HepG2 (cell line): ENCODE measurements around the gene SLC15A1. TPM values are rescaled to one million over a fixed set of nuclear protein-coding genes. Genes with fewer than 3 reads are reported as not detected.

Experiments used
- ATAC-seq: fragments of 200-7000 bp; cut with Tn5 transposase; 3 replicates; pipeline ENCODE4 v1.9.1; 2020; ENCODE audit warnings: mild to moderate bottlenecking, moderate library complexity
- BruUV-seq: library from RNA; stranded (reverse); fragments of 400-500 nt; replicated peaks from 2 replicates; lab custom pipeline; 2021; lab: Mats Ljungman, UMichigan
- CTCF ChIA-PET: fragments of 300-600 bp; formaldehyde crosslinking; extraction: SDS; loops from one replicate; lab custom pipeline; 2021; ENCODE audit warnings: low total read pairs, inconsistent platforms, low intra/inter-chr PET ratio; lab: Yijun Ruan, JAX
- POLR2A ChIA-PET: fragments of 350-600 bp; sonication (Branson Sonifier 250); formaldehyde crosslinking; loops from one replicate; lab custom pipeline; 2020; ENCODE audit warnings: antibody characterized with exemption, inconsistent platforms; lab: Yijun Ruan, JAX
- DNase-seq: peaks from one replicate; pipeline ENCODE4 v3.0.0-alpha.2; 2015; ENCODE audit warnings: low spot score
- FAIRE-seq: peaks from 3 replicates; lab custom pipeline; 2011; peaks lifted over from hg19 to GRCh38; lab: Jason Lieb, UNC
- H2AFZ ChIP-seq: one replicate; pipeline ENCODE4 v1.6.1; 2011; ENCODE audit warnings: low read length, inconsistent platforms
- H3K27ac ChIP-seq: fragments of 300-600 bp; 3 replicates; pipeline ENCODE4 v1.8.0; 2011; ENCODE audit warnings: mixed run types, mild to moderate bottlenecking, mixed read lengths, low read length, inconsistent platforms; ENCODE audit not compliant: insufficient read depth; ENCODE audit errors: extremely low read length
- H3K27me3 ChIP-seq, 2 experiments: fragments of 200-600 bp in 1 of 2; 2 replicates in 1 of 2; 3 replicates in 1 of 2; pipeline versions ENCODE4 v1.6.0 to v1.8.0; 2011; ENCODE audit warnings: low read length in 2 of 2, mild to moderate bottlenecking in 2 of 2, moderate library complexity in 2 of 2, inconsistent platforms in 1 of 2; ENCODE audit not compliant: insufficient read depth in 2 of 2, control insufficient read depth in 1 of 2
- H3K36me3 ChIP-seq, 2 experiments: fragments of 200-600 bp in 1 of 2; replicated peaks in 1 of 2; 2 replicates in 1 of 2; 3 replicates in 1 of 2; pipeline versions ENCODE4 v1.5.1 to v1.8.0; 2011; ENCODE audit warnings: low read length in 2 of 2, inconsistent platforms in 1 of 2; ENCODE audit not compliant: insufficient read depth in 2 of 2, control insufficient read depth in 1 of 2
- H3K4me1 ChIP-seq: 2 replicates; pipeline ENCODE4 v1.5.1; 2012; ENCODE audit warnings: low read length, inconsistent platforms; ENCODE audit not compliant: insufficient read depth
- H3K4me2 ChIP-seq: 2 replicates; pipeline ENCODE4 v1.6.0; 2011; ENCODE audit warnings: low read depth, low read length, inconsistent platforms
- H3K4me3 ChIP-seq, 3 experiments: fragments of 200-600 bp in 1 of 3; sonication (generic), shearing (Covaris generic) in 1 of 3; replicated peaks in 1 of 3; 2 replicates each; pipeline ENCODE4 v1.5.1; 2011 to 2016; ENCODE audit warnings: low read length in 3 of 3, inconsistent platforms in 2 of 3, low read depth in 2 of 3, mild to moderate bottlenecking in 2 of 3, control low read depth in 1 of 3, mixed read lengths in 1 of 3; ENCODE audit not compliant: insufficient read depth in 1 of 3
- H3K79me2 ChIP-seq: one replicate; pipeline ENCODE4 v1.6.1; 2011; ENCODE audit warnings: low read length, inconsistent platforms; ENCODE audit not compliant: insufficient read depth
- H3K9ac ChIP-seq: 2 replicates; pipeline ENCODE4 v1.6.0; 2011; ENCODE audit warnings: mild to moderate bottlenecking, low read depth, low read length, inconsistent platforms; ENCODE audit not compliant: insufficient read depth
- H3K9me3 ChIP-seq: 2 replicates; pipeline ENCODE4 v1.5.1; 2012; ENCODE audit warnings: mild to moderate bottlenecking, low read length
- H4K20me1 ChIP-seq: 2 replicates; pipeline ENCODE4 v1.6.0; 2011; ENCODE audit warnings: inconsistent platforms, mild to moderate bottlenecking, low read length, moderate library complexity; ENCODE audit not compliant: insufficient read depth
- CENPX ChIP-seq: sonication (generic); formaldehyde crosslinking; IDR thresholded peaks from 2 replicates; pipeline ENCODE4 v1.9.0; 2021; ENCODE audit warnings: mild to moderate bottlenecking, missing genetic modification reagents, moderate library complexity
- MEIS2 ChIP-seq: sonication (generic); formaldehyde crosslinking; IDR thresholded peaks from 2 replicates; pipeline ENCODE4 v1.9.0; 2021; ENCODE audit warnings: mild to moderate bottlenecking, missing genetic modification reagents
- POLR2AphosphoS2 ChIP-seq: IDR thresholded peaks from 2 replicates; pipeline ENCODE4 v1.6.1; 2011; ENCODE audit warnings: low read depth, low read length, improper control_type of control experiment
- SATB2 ChIP-seq: sonication (generic); formaldehyde crosslinking; IDR thresholded peaks from 2 replicates; pipeline ENCODE4 v1.5.0; 2020; ENCODE audit warnings: missing genetic modification reagents
- SOX13 ChIP-seq, 3 experiments: fragments of 450-650 bp in 1 of 3; sonication (generic) in 1 of 3; formaldehyde crosslinking in 1 of 3; IDR thresholded peaks in 2 of 3; conservative IDR thresholded peaks in 1 of 3; 2 replicates each; pipeline versions ENCODE4 v1.5.0 to v1.6.1; 2016 to 2020; ENCODE audit warnings: antibody characterized with exemption in 1 of 3, mild to moderate bottlenecking in 1 of 3, missing compliant biosample characterization in 1 of 3, missing genetic modification reagents in 1 of 3, moderate library complexity in 1 of 3
- U2AF1 ChIP-seq: fragments of 200-400 bp; formaldehyde crosslinking; optimal IDR thresholded peaks from 2 replicates; pipeline ENCODE3; 2017; ENCODE audit warnings: mild to moderate bottlenecking, low read depth, low read length
- ZBTB7A ChIP-seq: sonication (generic); formaldehyde crosslinking; IDR thresholded peaks from 2 replicates; pipeline ENCODE4 v1.8.0; 2022; ENCODE audit warnings: mild to moderate bottlenecking, missing genetic modification reagents
- ZNF10 ChIP-seq: sonication (generic); formaldehyde crosslinking; IDR thresholded peaks from 2 replicates; pipeline ENCODE4 v1.4.0; 2020; ENCODE audit warnings: mild to moderate bottlenecking, low read depth, missing genetic modification reagents, borderline replicate concordance
- ZNF282 ChIP-seq: fragments of 450-650 bp; IDR thresholded peaks from 2 replicates; pipeline ENCODE4 v1.6.1; 2018; ENCODE audit not compliant: partially characterized antibody
- ZNF615 ChIP-seq: sonication (generic); formaldehyde crosslinking; IDR thresholded peaks from 2 replicates; pipeline ENCODE4 v1.5.0; 2020; ENCODE audit warnings: mild to moderate bottlenecking, missing genetic modification reagents, borderline replicate concordance
- ZNF788 ChIP-seq: sonication (generic); formaldehyde crosslinking; IDR thresholded peaks from 2 replicates; pipeline ENCODE4 v1.5.0; 2020; ENCODE audit warnings: mild to moderate bottlenecking, missing genetic modification reagents, borderline replicate concordance
- WGBS: methylation state at CpG from one replicate; pipeline ENCODE4 v1.1.6; 2017; ENCODE audit warnings: low lambda C conversion rate; 5-methylcytosine and 5-hydroxymethylcytosine counted together
- in situ Hi-C: cut with HindIII; loops from 2 replicates; pipeline ENCODE4 v1.10.0; 2017; ENCODE audit warnings: low pct_unique_long_range_greater_than_20kb; ENCODE audit not compliant: extremely low pct_ligation_motif_present
- intact Hi-C: fragments of 100-400 bp; cut with micrococcal nuclease; formaldehyde crosslinking; loops from one replicate; pipeline ENCODE4 v1.10.0; 2022; ENCODE audit not compliant: unreplicated experiment
- polyA plus RNA-seq, 8 experiments: library from polyadenylated mRNA; depleted of rRNA in 3 of 8; stranded (reverse) in 7 of 8; unstranded in 1 of 8; fragments of >200 nt; fragmentation: Illumina TruSeq in 4 of 8; extraction: Trizol in 4 of 8; gene quantifications; 2 replicates each; pipeline versions ENCODE4 v1.2.1 to v1.2.3, GENCODE V29; 2011 to 2016; ENCODE audit warnings: low read depth in 4 of 8, missing spikeins in 1 of 8, mixed read lengths in 1 of 8; ENCODE audit not compliant: insufficient read depth in 1 of 8
- total RNA-seq, 5 experiments: library from RNA; depleted of rRNA; stranded (reverse); fragments of >200 nt; fragmentation: Illumina TruSeq; extraction: Trizol; gene quantifications; 2 replicates each; pipeline ENCODE4 v1.2.3, GENCODE V29; 2016; ENCODE audit warnings: low read depth in 1 of 5
- TF ChIP-seq, protein P1 (sequence below): fragments of 450-650 bp; IDR thresholded peaks from 2 replicates; pipeline ENCODE4 v1.6.1; 2017; ENCODE audit warnings: mild to moderate bottlenecking
- TF ChIP-seq, protein P2 (sequence below): sonication (generic); formaldehyde crosslinking; IDR thresholded peaks from 2 replicates; pipeline ENCODE4 v1.8.1; 2023; ENCODE audit warnings: mild to moderate bottlenecking, missing genetic modification reagents

Gene SLC15A1
- total and polyA plus RNA-seq, 2 of the 13 experiments (the other 11 are each of a cell fraction or from before 2014, with no cell fraction given), result 0.17 to 0.20 TPM

DNA sequence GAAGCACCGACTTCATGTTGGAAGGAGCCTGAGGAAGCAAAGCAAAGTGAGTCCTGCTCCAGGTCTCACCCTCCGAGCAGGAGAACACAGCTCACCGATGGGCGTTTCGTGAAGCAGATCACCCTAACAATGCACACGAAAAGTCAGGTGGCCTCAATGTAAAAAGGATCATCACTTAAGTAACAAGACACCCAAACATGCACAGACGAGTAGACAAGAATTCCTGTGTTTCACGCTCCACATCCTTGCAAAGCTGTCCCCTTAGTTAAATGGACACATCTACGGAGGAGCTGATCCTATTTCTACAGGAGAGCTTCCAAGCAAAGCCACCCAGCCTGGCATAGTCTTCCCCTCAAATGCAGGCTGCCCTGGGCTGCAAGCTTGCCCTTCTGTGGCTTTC is 66.2 kb downstream of the SLC15A1 start:
- no peak for DNase-seq
- in situ Hi-C loops, result no loop called here
- WGBS, result 58% methylated on average over 2 of the region's 9 CpGs
- Histone ChIP-seq H3K9ac (no peak overlapping the region), H2AFZ (no peak overlapping the region), H3K9me3 (no peaks in the 10 kb centered on the region), H3K79me2 (no peaks in the 10 kb centered on the region), H3K4me2 (no peak overlapping the region), H3K27ac (no peak overlapping the region), H3K4me3 (no peak overlapping the region), H3K4me1 (no peaks in the 10 kb centered on the region), H4K20me1 (no peaks in the 10 kb centered on the region), H3K36me3 (no peaks in the 10 kb centered on the region), H3K27me3 (no peaks in the 10 kb centered on the region)
- ATAC-seq, result no peak
- ChIA-PET CTCF (no interaction called here), POLR2A (interaction anchor here (0.5 kb wide), 1 partner anchor 660 kb away, joined by 3 read pairs; no protein-coding TSS in a partner anchor)
- no peak for FAIRE-seq
- intact Hi-C loops, result no loop called here
- BruUV-seq, result no TSS peak
- no peak for TF ChIP-seq POLR2AphosphoS2
- no peak for TF ChIP-seq ZBTB7A (CRISPR knock-in tag)
- TF ChIP-seq MEIS2 (CRISPR knock-in tag), result no peak
- TF ChIP-seq, protein P1, sequence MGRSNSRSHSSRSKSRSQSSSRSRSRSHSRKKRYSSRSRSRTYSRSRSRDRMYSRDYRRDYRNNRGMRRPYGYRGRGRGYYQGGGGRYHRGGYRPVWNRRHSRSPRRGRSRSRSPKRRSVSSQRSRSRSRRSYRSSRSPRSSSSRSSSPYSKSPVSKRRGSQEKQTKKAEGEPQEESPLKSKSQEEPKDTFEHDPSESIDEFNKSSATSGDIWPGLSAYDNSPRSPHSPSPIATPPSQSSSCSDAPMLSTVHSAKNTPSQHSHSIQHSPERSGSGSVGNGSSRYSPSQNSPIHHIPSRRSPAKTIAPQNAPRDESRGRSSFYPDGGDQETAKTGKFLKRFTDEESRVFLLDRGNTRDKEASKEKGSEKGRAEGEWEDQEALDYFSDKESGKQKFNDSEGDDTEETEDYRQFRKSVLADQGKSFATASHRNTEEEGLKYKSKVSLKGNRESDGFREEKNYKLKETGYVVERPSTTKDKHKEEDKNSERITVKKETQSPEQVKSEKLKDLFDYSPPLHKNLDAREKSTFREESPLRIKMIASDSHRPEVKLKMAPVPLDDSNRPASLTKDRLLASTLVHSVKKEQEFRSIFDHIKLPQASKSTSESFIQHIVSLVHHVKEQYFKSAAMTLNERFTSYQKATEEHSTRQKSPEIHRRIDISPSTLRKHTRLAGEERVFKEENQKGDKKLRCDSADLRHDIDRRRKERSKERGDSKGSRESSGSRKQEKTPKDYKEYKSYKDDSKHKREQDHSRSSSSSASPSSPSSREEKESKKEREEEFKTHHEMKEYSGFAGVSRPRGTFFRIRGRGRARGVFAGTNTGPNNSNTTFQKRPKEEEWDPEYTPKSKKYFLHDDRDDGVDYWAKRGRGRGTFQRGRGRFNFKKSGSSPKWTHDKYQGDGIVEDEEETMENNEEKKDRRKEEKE, result no peak
- no peak for TF ChIP-seq CENPX (CRISPR knock-in tag)
- no peak for TF ChIP-seq SATB2
- TF ChIP-seq ZNF615 (CRISPR knock-in tag), result no peak
- TF ChIP-seq SOX13 (IDR thresholded peaks at IDR 0.05), result no peak
- no peak for TF ChIP-seq SOX13 (CRISPR knock-in tag; conservative IDR thresholded peaks at IDR 0.05 in 1 of 2, IDR thresholded peaks at IDR 0.05 in 1 of 2)
- TF ChIP-seq ZNF282, result no peak
- TF ChIP-seq U2AF1, result no peak
- no peak for TF ChIP-seq ZNF10 (CRISPR knock-in tag)
- TF ChIP-seq, protein P2, sequence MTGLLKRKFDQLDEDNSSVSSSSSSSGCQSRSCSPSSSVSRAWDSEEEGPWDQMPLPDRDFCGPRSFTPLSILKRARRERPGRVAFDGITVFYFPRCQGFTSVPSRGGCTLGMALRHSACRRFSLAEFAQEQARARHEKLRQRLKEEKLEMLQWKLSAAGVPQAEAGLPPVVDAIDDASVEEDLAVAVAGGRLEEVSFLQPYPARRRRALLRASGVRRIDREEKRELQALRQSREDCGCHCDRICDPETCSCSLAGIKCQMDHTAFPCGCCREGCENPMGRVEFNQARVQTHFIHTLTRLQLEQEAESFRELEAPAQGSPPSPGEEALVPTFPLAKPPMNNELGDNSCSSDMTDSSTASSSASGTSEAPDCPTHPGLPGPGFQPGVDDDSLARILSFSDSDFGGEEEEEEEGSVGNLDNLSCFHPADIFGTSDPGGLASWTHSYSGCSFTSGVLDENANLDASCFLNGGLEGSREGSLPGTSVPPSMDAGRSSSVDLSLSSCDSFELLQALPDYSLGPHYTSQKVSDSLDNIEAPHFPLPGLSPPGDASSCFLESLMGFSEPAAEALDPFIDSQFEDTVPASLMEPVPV, result no peak
- TF ChIP-seq ZNF788, result no peak
- TF ChIP-seq, all 625 proteins: peak for 0
